Sigmoid colon (tissue), 7 donors: Measurements from ENCODE around the gene CRY2. TPM values are rescaled to one million over a fixed set of nuclear protein-coding genes. Genes with fewer than 3 reads are reported as not detected.
A peak's percentile ranks its signal among the peaks of the same experiment; 100 is the strongest.

ENCODE experiments used
- DNase-seq: peaks from one replicate; pipeline ENCODE4 v3.0.0-alpha.2; 2019
- H3K27ac ChIP-seq, 4 donors: fragments of 200-600 bp; sonication (generic); one replicate each; pipeline ENCODE4 v1.5.1; 2016 to 2019; ENCODE audit warnings: mild to moderate bottlenecking in 1 of 4
- H3K27me3 ChIP-seq, 3 donors: fragments of 200-600 bp; sonication (generic); one replicate each; pipeline ENCODE4 v1.5.1; 2019; ENCODE audit warnings: mild to moderate bottlenecking in 1 of 3
- H3K36me3 ChIP-seq, 4 donors: fragments of 200-600 bp; sonication (generic); one replicate each; pipeline ENCODE4 v1.5.1; 2016 to 2019
- H3K4me1 ChIP-seq, 4 donors: fragments of 200-600 bp; sonication (generic); one replicate each; pipeline ENCODE4 v1.5.1; 2017 to 2019
- H3K4me3 ChIP-seq, 4 donors: fragments of 200-600 bp; sonication (generic); one replicate each; pipeline ENCODE4 v1.5.1; 2017 to 2019; ENCODE audit warnings: mild to moderate bottlenecking in 2 of 4, moderate library complexity in 1 of 4
- H3K9me3 ChIP-seq, 4 donors: fragments of 200-600 bp in 3 of 4; sonication (generic) in 3 of 4; one replicate each; pipeline versions ENCODE4 v1.5.1 to v1.6.1; 2013 to 2019
- EP300 ChIP-seq, 4 donors: sonication (generic); formaldehyde crosslinking; IDR thresholded peaks; one replicate each; pipeline ENCODE4 v1.6.1; 2017; ENCODE audit warnings: antibody characterized with exemption in 4 of 4
- POLR2A ChIP-seq, 2 donors: fragments of 450-650 bp; IDR thresholded peaks; one replicate each; pipeline ENCODE4 v1.6.1; 2016; ENCODE audit warnings: antibody characterized with exemption in 2 of 2, mild to moderate bottlenecking in 2 of 2, moderate library complexity in 2 of 2
- POLR2AphosphoS5 ChIP-seq, 4 donors: sonication (generic); formaldehyde crosslinking; IDR thresholded peaks; one replicate each; pipeline ENCODE4 v1.6.1; 2017; ENCODE audit warnings: antibody characterized with exemption in 4 of 4
- WGBS, 2 donors: extraction: QIAGEN DNeasy Blood & Tissue Kit; methylation state at CpG; one replicate each; pipeline ENCODE4 v1.1.7; 2013; 5-methylcytosine and 5-hydroxymethylcytosine counted together
- intact Hi-C: fragments of 100-400 bp; cut with DNase I; formaldehyde crosslinking; loops from one replicate; pipeline ENCODE4 v1.15.1; 2023
- polyA plus RNA-seq, 3 donors: library from polyadenylated mRNA; stranded (reverse); fragments of 200-250 nt; gene quantifications; one replicate each; pipeline ENCODE4 v1.2.3, GENCODE V29; 2013
- total RNA-seq, 4 donors: library from RNA; depleted of rRNA; stranded (reverse); fragments of >200 nt; gene quantifications; one replicate each; pipeline ENCODE4 v1.1.0, GENCODE V29; 2016
- TF ChIP-seq, protein P1 (sequence below), 4 experiments: fragments of 450-650 bp in 3 of 4; fragments of 200-600 bp in 1 of 4; IDR thresholded peaks; one replicate each; pipeline ENCODE4 v1.5.1; 2016 to 2019; ENCODE audit warnings: antibody characterized with exemption in 4 of 4, mild to moderate bottlenecking in 3 of 4, moderate library complexity in 2 of 4
- donor health status: healthy with polysubstance abuse.
- donor health status: Bipolar disorder and iron deficiency.
- donor health status: healthy.

The CRY2 gene
- total and polyA plus RNA-seq, 7 donors, result 5.3 to 49.3 (median 27.5) TPM

DNA sequence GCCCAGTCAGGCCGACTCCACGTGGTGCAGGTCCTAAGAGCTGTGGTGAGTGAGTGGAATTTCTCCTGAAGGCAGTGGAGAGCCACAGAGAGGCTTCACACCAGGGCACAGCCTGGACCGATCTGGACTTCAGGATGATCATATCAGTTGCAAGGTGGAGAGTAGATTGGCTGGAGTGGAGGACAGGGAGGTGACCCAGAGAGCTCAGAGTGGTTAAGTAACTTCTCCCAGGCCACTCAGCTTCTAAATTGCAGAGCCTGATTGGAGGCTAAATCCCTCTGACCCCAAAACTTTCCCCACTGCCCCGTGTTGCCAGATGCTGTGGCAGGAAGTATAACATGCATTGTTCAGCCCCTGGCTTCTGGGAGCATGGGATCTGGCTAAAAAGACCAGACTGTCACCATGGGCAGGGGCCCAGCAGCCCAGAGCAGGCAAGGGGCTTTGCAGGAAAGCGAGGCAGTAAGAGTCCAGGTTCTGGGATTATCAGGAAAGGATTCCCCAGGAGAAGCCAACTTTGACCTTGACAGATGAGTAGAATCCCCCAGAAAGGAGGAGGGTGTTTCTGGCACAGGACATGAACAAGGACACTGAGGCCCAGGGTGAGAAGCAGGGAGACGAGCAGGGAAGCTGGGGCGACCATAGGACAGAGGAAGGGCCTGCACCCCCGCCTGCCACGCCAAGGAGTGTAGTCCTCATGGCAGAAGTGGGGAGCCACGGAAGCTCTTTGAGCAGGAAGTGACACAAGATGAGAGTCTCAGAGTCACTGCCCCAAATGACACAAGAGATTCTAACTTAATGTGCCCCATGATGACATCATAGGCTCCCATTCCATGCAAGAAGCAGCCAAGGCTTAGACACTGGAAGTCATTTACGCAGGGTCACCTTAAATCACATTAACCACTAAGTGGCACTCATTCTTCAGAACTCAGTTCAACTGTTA is 37.5 kb upstream of the CRY2 start:
- no peaks in the 10 kb centered on the region for H3K27me3 ChIP-seq
- H3K27ac ChIP-seq, result no peak overlapping the region
- peak; percentile 42 for DNase-seq
- no peaks in the 10 kb centered on the region for H3K9me3 ChIP-seq
- intact Hi-C loops, result loop anchor here (10.0 kb wide), 1 partner anchor 315 kb away; the partner anchor contains the start of gene PHF21A
- peaks cover 5 to 21% (median 14%) of the 10 kb centered on the region in 4 donors for H3K36me3 ChIP-seq
- TF ChIP-seq, protein P1, sequence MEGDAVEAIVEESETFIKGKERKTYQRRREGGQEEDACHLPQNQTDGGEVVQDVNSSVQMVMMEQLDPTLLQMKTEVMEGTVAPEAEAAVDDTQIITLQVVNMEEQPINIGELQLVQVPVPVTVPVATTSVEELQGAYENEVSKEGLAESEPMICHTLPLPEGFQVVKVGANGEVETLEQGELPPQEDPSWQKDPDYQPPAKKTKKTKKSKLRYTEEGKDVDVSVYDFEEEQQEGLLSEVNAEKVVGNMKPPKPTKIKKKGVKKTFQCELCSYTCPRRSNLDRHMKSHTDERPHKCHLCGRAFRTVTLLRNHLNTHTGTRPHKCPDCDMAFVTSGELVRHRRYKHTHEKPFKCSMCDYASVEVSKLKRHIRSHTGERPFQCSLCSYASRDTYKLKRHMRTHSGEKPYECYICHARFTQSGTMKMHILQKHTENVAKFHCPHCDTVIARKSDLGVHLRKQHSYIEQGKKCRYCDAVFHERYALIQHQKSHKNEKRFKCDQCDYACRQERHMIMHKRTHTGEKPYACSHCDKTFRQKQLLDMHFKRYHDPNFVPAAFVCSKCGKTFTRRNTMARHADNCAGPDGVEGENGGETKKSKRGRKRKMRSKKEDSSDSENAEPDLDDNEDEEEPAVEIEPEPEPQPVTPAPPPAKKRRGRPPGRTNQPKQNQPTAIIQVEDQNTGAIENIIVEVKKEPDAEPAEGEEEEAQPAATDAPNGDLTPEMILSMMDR (IDR thresholded peaks at IDR 0.05), result no peak
- TF ChIP-seq POLR2AphosphoS5 (IDR thresholded peaks at IDR 0.05) (no peak), EP300 (IDR thresholded peaks at IDR 0.05) (no peak), POLR2A (IDR thresholded peaks at IDR 0.05) (no peak)
- H3K4me1 ChIP-seq, result peaks cover 0 to 39% (median 31%) of the 10 kb centered on the region in 4 donors
- no peak overlapping the region for H3K4me3 ChIP-seq
- WGBS, 2 donors, result 85 to 87% methylated on average over 11 of the region's 11 CpGs

DNA sequence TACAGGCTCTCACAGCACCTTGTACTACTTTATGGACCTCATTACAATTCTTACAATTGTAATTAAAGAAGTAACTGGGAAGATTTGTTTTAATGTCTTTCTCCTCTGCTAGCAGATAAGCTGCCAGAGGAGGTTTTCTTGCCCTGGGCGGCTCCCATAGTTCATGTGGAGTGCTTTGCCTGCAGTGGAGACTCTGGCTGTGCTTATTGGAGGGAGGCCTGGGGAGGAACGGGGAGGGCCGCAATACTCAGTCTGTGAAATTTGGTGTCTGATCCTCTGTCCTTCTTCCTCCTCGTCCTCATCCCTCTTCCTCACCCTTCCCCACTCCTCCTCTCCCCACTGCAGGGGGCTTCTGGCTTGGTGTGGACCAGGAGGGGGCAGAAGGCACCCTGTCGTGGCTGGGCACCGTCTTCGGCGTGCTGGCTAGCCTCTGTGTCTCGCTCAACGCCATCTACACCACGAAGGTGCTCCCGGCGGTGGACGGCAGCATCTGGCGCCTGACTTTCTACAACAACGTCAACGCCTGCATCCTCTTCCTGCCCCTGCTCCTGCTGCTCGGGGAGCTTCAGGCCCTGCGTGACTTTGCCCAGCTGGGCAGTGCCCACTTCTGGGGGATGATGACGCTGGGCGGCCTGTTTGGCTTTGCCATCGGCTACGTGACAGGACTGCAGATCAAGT is 36.7 kb upstream of the CRY2 start:
- intact Hi-C loops, result no loop called here
- peaks cover 0 to 35% (median 29%) of the 10 kb centered on the region in 4 donors for H3K4me1 ChIP-seq
- 95 to 96% methylated on average over 23 of the region's 23 CpGs for WGBS, 2 donors
- TF ChIP-seq, protein P1 (IDR thresholded peaks at IDR 0.05), result no peak
- TF ChIP-seq POLR2A (IDR thresholded peaks at IDR 0.05), result no peak
- TF ChIP-seq EP300 (IDR thresholded peaks at IDR 0.05), result no peak
- no peak for TF ChIP-seq POLR2AphosphoS5 (IDR thresholded peaks at IDR 0.05)
- no peak overlapping the region for H3K4me3 ChIP-seq
- no peaks in the 10 kb centered on the region for H3K27me3 ChIP-seq
- no peaks in the 10 kb centered on the region for H3K9me3 ChIP-seq
- H3K27ac ChIP-seq, result no peak overlapping the region
- peak; percentile 43 for DNase-seq
- peaks cover 5 to 21% (median 14%) of the 10 kb centered on the region in 4 donors for H3K36me3 ChIP-seq

DNA sequence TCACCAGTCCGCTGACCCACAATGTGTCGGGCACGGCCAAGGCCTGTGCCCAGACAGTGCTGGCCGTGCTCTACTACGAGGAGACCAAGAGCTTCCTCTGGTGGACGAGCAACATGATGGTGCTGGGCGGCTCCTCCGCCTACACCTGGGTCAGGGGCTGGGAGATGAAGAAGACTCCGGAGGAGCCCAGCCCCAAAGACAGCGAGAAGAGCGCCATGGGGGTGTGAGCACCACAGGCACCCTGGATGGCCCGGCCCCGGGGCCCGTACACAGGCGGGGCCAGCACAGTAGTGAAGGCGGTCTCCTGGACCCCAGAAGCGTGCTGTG is 36.2 kb upstream of the CRY2 start:
- Histone ChIP-seq H3K4me1 (peaks cover 0 to 30% (median 24%) of the 10 kb centered on the region in 4 donors), H3K9me3 (no peaks in the 10 kb centered on the region), H3K4me3 (no peak overlapping the region), H3K36me3 (peaks cover 5 to 21% (median 14%) of the 10 kb centered on the region in 4 donors), H3K27me3 (no peaks in the 10 kb centered on the region), H3K27ac (no peak overlapping the region)
- intact Hi-C loops, result no loop called here
- 94 to 98% methylated on average over 17 of the region's 17 CpGs for WGBS, 2 donors
- TF ChIP-seq, protein P1 (IDR thresholded peaks at IDR 0.05), result no peak
- TF ChIP-seq POLR2AphosphoS5 (IDR thresholded peaks at IDR 0.05), result no peak
- no peak for TF ChIP-seq EP300 (IDR thresholded peaks at IDR 0.05)
- TF ChIP-seq POLR2A (IDR thresholded peaks at IDR 0.05), result no peak
- DNase-seq, result peak; percentile 40

DNA sequence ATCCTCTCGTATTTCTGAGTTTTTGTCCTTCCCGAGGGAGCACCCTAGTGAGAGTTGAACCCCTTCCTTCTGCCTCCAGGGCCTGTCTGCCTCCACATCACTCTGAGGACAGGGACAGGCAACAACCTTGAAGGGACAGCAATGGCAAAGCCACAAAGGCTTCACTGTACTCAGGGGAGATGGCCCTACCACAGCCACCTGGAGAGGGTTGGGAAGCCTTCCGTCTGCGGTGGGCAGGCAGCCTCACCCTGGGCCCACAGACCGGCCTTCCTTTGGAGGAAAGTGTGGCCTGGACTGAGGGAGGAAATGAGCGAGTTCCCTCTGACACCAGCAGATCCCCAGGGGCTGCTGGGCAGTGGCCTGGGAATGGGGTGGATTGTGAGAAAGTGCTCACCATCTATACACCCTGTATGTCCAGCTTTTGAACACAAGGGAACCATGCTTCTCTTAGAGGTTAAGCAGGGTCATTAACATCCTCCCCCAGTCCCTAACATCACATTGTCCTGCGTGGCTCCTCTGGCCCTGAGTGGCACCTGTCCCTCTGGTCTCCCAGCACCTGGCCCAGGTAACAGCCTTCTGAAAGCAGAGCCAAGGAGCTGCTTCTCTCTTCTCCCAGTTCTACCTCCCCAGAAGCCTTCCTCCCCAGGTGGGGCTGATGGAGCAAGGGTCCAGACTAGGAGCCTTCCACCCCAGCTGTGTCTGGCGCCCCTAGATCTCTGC is 35.5 kb upstream of the CRY2 start:
- TF ChIP-seq POLR2A (IDR thresholded peaks at IDR 0.05) (no peak), POLR2AphosphoS5 (IDR thresholded peaks at IDR 0.05) (no peak), EP300 (IDR thresholded peaks at IDR 0.05) (no peak)
- TF ChIP-seq, protein P1 (IDR thresholded peaks at IDR 0.05), result no peak
- no peak overlapping the region for H3K27ac ChIP-seq
- 89 to 92% methylated on average over 8 of the region's 8 CpGs for WGBS, 2 donors
- H3K27me3 ChIP-seq, result no peaks in the 10 kb centered on the region
- peak; percentile 52 for DNase-seq
- no peak overlapping the region for H3K4me3 ChIP-seq
- peaks cover 0 to 24% (median 17%) of the 10 kb centered on the region in 4 donors for H3K4me1 ChIP-seq
- intact Hi-C loops, result no loop called here
- H3K36me3 ChIP-seq, result peaks cover 5 to 21% (median 14%) of the 10 kb centered on the region in 4 donors
- H3K9me3 ChIP-seq, result no peaks in the 10 kb centered on the region
